ENCODE results near the gene OGG1.

- TF ChIP-seq POLR2A (IDR thresholded peaks at IDR 0.05; ENCODE audit: low read length) (no peak), GATA1 (IDR thresholded peaks at IDR 0.05; ENCODE audit: low read depth, low read length) (no peak)
Observed at GRCh38 chr3:9712415-9712814, 37.3 kb upstream of the OGG1 start.
